ENCODE measurements around the gene AP2S1.

AP2S1 gene

GRCh38 chr19:46849610-46850009 lies 1.0 kb downstream of the AP2S1 start:
- TF ChIP-seq CTCF (IDR thresholded peaks at IDR 0.05) = no peak
- Histone ChIP-seq H3K9ac (no peak overlapping the region), H3K4me1 (peaks cover 7% of the 10 kb centered on the region), H2AFZ (peak overlapping the region; percentile 74), H3K79me2 (peaks cover 7% of the 10 kb centered on the region), H3K36me3 (ENCODE audit: control insufficient read depth, insufficient read depth, low read length) (no peaks in the 10 kb centered on the region), H3K4me2 (ENCODE audit: low read length) (peak overlapping the region; percentile 81), H3K4me3 (ENCODE audit: low read depth, low read length) (peak overlapping the region; percentile 91), H3K27ac (peak overlapping the region; percentile 45), H3K27me3 (ENCODE audit: control insufficient read depth, insufficient read depth, low read length) (no peaks in the 10 kb centered on the region), H3K9me3 (ENCODE audit: control insufficient read depth, low read length) (no peaks in the 10 kb centered on the region)

- TF ChIP-seq CTCF (IDR thresholded peaks at IDR 0.05) = no peak
- peaks cover 7% of the 10 kb centered on the region for H3K4me1 ChIP-seq
- no peak overlapping the region for H3K27ac ChIP-seq
- no peak overlapping the region for H3K4me3 ChIP-seq (ENCODE audit: low read depth, low read length)
- no peaks in the 10 kb centered on the region for H3K9me3 ChIP-seq (ENCODE audit: control insufficient read depth, low read length)
- H3K36me3 ChIP-seq (ENCODE audit: control insufficient read depth, insufficient read depth, low read length) = no peaks in the 10 kb centered on the region
- H3K9ac ChIP-seq = no peak overlapping the region
- no peaks in the 10 kb centered on the region for H3K27me3 ChIP-seq (ENCODE audit: control insufficient read depth, insufficient read depth, low read length)
- no peak overlapping the region for H2AFZ ChIP-seq
- peaks cover 7% of the 10 kb centered on the region for H3K79me2 ChIP-seq
- H3K4me2 ChIP-seq (ENCODE audit: low read length) = no peak overlapping the region
These were observed 2.3 kb downstream of the AP2S1 start for GRCh38 chr19:46848389-46848788.

GRCh38 chr19:46847528-46847927 lies 3.1 kb downstream of the AP2S1 start:
- H3K36me3 ChIP-seq (ENCODE audit: control insufficient read depth, insufficient read depth, low read length) = no peaks in the 10 kb centered on the region
- H3K79me2 ChIP-seq = peaks cover 7% of the 10 kb centered on the region
- H3K4me2 ChIP-seq (ENCODE audit: low read length) = no peak overlapping the region
- no peaks in the 10 kb centered on the region for H3K27me3 ChIP-seq (ENCODE audit: control insufficient read depth, insufficient read depth, low read length)
- no peaks in the 10 kb centered on the region for H3K9me3 ChIP-seq (ENCODE audit: control insufficient read depth, low read length)
- no peak for TF ChIP-seq CTCF (IDR thresholded peaks at IDR 0.05)
- peaks cover 7% of the 10 kb centered on the region for H3K4me1 ChIP-seq
- H3K9ac ChIP-seq = no peak overlapping the region
- H3K4me3 ChIP-seq (ENCODE audit: low read depth, low read length) = no peak overlapping the region
- H2AFZ ChIP-seq = no peak overlapping the region
- no peak overlapping the region for H3K27ac ChIP-seq

GRCh38 chr19:46845959-46846459 lies 4.6 kb downstream of the AP2S1 start:
- Histone ChIP-seq H3K4me2 (ENCODE audit: low read length) (no peak overlapping the region), H3K9ac (no peak overlapping the region), H3K79me2 (peaks cover 7% of the 10 kb centered on the region), H3K36me3 (ENCODE audit: control insufficient read depth, insufficient read depth, low read length) (no peaks in the 10 kb centered on the region), H3K27me3 (ENCODE audit: control insufficient read depth, insufficient read depth, low read length) (no peaks in the 10 kb centered on the region), H3K27ac (no peak overlapping the region), H3K4me1 (peaks cover 7% of the 10 kb centered on the region), H3K9me3 (ENCODE audit: control insufficient read depth, low read length) (no peaks in the 10 kb centered on the region), H2AFZ (no peak overlapping the region), H3K4me3 (ENCODE audit: low read depth, low read length) (no peak overlapping the region)
- no peak for TF ChIP-seq CTCF (IDR thresholded peaks at IDR 0.05)

DNA sequence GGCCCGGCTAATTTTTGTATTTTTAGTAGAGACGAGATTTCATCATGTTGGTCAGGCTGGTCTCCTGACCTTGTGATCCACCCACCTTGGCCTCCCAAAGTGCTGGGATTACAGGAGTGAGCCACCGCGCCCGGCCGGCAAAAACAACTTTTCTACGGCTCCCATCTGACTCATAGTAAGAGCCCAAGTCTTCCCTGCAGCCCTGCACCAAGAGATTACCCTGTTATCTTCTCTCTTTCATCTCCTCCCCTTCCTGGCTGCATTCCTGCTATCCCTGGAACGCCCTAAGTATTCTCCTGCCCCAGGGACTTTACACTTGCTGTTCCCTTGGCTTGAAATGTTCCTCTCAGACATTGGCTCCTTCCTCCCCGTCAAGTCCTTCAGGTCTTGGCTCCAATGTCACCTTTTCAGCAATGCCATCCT lies 6.6 kb downstream of the AP2S1 start:
- no peak for TF ChIP-seq CTCF (IDR thresholded peaks at IDR 0.05)
- no peaks in the 10 kb centered on the region for H3K79me2 ChIP-seq
- no peak overlapping the region for H3K4me3 ChIP-seq (ENCODE audit: low read depth, low read length)
- no peaks in the 10 kb centered on the region for H3K36me3 ChIP-seq (ENCODE audit: control insufficient read depth, insufficient read depth, low read length)
- no peak overlapping the region for H3K4me2 ChIP-seq (ENCODE audit: low read length)
- H3K9ac ChIP-seq = no peak overlapping the region
- no peaks in the 10 kb centered on the region for H3K4me1 ChIP-seq
- H2AFZ ChIP-seq = no peak overlapping the region
- no peaks in the 10 kb centered on the region for H3K9me3 ChIP-seq (ENCODE audit: control insufficient read depth, low read length)
- H3K27me3 ChIP-seq (ENCODE audit: control insufficient read depth, insufficient read depth, low read length) = no peaks in the 10 kb centered on the region
- H3K27ac ChIP-seq = no peak overlapping the region
